HPDE6-E6E7 (cell line): ENCODE data around the gene ERBB4.

Experiments used
- DNase-seq: peaks from one replicate; pipeline ENCODE4 v3.0.0; 2011; ENCODE audit warnings: missing footprints; ENCODE audit errors: extremely low spot score

ERBB4 gene

GRCh38 chr2:211477537-211478275 is 1060.9 kb downstream of the ERBB4 start:
- no peak for DNase-seq

DNA sequence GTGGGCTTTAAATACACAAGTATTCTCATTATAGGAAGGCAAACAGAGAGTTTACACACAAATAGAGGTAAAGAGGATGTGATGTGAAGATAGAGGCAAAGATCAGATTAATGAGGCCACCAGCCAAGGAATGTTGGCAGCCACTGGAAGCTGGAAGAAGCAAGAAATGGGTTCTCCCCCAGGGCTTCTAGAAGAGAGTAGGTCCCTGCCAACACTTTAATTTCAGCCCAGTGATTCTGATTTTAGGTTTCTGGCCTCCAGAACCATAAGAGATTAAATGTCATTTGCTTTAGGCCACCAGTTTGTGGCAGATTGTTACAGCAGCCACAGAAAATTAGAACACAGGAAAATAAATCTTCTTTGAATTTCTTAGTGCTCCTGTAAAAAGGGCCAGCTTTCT is 1065.5 kb downstream of the ERBB4 start:
- no peak for DNase-seq

GRCh38 chr2:211469664-211470059 is 1068.9 kb downstream of the ERBB4 start:
- DNase-seq = no peak

DNA sequence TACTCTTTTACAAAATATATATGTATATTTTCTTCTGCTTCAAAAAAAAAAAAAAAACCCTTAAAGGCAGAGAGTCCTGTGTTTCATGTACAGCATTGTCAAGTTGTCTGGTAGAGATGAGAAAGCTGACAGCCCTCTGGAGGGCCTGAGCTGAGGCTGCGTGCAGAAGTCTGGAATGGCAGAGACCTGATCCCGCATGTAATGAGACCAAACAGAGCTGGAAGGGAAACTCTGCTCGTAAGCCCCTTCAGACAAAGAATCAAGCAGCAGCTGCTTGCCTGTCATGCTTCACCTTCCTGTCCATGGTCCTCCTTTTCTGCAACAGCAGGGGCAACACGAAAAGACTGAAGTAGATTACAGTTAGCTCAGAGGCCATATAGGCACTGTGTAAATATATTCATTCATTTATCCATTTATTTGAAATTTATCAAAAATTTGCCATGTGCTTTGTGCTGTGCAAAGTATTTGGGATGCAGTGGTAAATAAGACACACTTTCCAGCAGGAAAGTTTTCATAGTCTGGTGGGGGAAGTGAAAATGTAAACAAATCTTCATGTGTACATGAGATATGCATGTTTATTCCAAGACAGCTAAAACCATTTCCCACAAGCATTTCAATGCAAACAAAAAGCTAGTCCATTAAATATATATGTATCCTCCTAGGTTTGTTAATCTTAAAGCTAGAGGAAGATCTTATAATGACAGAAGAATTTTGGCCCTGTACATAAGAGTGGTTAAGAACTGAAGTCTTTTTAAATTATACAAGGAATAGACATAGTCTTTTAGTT is 1069.5 kb downstream of the ERBB4 start:
- no peak for DNase-seq

DNA sequence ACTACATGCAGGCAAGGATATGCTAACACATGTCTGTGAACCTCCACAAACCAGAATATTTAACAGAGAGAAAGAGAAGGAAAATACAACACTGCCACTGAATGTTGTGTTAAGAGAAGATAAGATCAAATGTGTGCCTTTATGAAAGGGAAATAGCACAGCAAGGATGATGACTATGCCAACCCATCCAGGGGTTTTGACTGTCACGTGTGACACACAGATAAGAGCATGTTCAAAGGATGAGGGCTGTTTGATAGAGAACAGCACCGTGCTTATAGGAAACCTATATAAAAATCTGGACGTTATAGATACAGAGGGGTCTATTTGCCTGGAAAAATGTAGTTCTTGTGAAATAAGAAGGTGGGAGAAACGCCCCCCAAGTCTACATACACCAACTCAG is 1070.4 kb downstream of the ERBB4 start:
- DNase-seq = no peak

DNA sequence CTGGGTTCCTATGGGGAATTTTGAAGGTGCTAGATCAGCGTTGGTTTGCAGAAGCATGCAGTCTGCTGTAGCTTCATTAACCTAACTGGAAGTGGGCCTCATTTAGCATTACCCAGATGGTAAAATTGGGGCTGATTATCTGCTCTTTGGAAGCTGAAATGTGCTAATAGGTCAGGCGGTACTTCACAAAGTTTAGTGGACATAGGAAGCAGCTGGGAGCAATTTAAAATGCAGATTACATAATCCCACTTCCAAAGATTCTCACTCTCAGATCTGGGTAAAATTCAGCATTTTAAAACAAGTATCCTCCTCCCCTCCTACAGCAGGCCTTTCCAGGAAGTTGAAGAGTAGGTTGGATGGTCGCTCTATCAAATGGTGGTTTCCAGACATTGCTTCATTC is 1075.2 kb downstream of the ERBB4 start:
- DNase-seq = no peak

DNA sequence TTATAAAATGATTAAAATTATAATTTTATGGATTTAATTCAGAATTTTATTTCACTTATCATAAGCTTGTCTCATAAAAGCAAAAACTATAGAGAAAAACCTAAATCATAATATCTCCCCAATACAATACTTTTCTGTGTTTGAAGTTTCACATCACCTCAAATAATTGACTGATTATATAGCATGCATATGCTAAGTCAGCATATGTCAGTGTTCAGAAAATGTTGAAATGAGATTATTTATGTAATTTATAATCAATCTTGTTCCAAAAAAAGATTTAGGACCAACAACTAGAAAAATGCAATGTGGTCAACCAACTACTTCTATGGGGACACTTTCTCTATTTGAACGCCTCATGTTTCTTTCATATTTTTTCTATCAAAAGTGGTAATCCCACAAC is 1079.6 kb downstream of the ERBB4 start:
- no peak for DNase-seq

GRCh38 chr2:211457325-211457724 is 1081.3 kb downstream of the ERBB4 start:
- DNase-seq = no peak

DNA sequence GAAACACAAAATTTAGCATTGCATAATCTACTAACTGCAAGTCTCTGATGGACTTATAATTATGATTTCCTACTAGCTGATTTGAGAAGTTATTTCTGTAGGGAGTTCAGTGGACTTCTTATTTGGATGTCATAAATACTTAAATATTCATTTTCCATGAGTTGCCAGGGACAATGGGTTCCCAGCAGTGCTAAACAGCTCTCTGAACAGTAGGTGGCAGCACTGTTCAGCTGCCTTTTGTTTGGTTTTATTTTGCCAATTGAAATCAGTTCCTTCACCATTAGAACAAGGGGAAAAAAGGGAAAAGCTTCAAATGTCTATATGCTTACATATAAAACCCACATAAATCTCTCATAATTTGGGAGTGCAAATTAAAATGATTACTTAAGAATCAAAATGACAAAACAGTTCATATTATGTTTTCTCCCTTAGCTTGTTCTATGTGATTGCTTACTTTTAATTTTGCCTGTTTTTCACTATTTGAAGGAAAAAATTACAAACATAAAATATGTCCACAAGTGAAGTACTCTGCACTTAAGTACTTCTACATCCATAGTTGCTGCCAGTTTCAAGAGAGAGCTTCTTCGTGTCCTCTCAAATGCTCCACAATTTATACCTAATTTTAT is 1083.3 kb downstream of the ERBB4 start:
- peak; percentile 23 for DNase-seq

DNA sequence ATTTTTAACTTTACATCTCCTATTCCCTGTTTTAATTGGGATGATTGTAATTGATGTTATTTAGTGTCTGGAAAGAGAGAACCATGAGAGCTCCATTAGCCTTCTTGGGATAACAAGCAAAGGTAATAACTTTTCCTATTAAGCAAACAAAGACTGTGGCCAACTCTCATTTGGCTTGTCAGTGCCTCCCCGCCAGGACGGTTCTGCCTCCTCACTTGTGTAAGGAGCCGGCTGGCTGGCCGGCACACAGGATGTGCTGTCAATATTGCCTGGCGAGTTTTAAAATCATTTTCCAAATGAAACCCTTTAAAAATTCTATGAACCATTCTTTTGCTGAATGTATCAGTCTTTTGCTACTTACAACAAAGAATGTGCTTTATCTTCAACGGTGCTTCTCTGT is 1083.9 kb downstream of the ERBB4 start:
- DNase-seq = no peak

DNA sequence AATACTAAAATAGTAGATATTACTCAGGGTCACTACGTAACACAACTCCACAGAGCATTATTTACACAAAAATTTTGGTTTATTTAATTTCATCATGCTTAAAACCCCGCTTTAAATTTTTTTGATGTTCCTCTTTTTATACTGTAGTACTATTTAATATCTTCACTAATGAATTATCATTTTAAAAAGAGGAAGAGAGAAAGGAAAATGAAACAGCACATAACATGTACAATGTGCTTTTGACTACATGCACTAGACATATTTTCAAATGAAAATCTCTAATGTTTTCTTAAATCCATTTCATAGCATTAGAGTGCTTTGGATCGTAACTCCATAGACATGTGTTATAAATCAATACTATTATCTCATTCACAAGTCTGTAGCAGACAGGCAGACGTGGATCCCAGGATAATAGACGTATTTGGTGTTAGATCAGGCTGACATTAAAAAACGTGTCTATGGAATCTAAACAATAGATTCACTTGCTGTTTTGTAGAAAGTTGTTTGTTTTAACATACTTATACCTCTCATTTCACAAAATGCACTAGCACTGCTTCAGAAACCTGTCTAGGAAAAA is 1085.2 kb downstream of the ERBB4 start:
- no peak for DNase-seq

- no peak for DNase-seq
Observed at GRCh38 chr2:211451642-211452041, 1087.0 kb downstream of the ERBB4 start.

DNA sequence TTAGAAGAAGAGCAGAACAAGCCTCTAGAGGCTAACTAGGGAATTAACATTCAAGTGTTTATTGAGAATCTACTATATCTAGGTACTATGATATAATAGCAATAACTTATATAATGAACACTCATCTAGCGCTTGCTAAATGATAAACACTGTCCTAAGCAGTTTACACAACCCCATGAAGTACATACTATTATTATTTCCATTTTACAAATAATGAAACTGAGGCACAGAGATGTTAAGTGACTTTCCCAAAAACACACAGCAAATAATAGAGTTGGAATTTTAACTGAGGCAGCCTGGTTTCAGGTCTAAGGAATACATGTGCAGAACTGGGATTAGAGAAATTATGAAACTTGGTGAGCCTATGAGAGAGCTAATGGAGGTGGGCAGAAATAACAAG is 1088.8 kb downstream of the ERBB4 start:
- DNase-seq = no peak

DNA sequence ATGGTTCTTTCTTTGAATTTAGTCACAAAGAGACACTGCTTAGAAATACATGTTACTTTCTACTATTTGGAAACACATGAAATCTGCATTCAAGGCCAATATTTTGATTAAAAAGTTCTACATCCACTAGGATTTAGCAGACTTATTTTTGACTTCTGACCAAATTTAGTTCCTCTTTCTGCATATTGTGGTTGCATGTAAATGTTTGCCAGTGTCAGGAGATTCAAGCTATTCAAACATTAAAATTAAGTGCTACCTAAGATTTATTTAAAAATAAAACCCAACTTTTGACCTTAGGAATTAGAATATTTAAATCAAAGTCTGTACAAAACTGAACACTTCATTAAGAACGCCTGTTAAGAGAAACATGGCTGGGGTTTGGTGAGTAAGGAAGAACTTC is 1091.1 kb downstream of the ERBB4 start:
- no peak for DNase-seq

GRCh38 chr2:211440107-211440506 is 1098.5 kb downstream of the ERBB4 start:
- DNase-seq = no peak

- no peak for DNase-seq
Observed at GRCh38 chr2:211439011-211439410, 1099.6 kb downstream of the ERBB4 start.

DNA sequence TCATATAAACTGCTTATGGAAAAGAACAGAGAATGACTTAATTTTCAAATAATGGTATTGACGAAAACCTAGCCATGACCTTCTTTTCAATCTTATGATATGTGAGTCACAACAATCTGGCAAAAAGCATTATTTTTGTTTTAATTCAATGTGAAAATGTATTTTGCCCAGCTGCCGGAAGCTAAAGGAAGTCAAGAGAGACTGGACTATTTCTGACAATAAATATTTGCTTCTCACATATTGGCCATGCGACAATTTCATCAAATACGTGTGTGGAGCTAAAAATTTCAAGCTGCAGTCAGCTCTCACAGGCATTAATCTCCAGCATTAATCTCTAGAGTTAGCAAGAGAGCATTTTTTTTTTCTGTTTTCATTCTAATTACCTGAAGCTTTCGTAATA is 1101.2 kb downstream of the ERBB4 start:
- no peak for DNase-seq

GRCh38 chr2:211436182-211436581 is 1102.4 kb downstream of the ERBB4 start:
- DNase-seq = no peak

DNA sequence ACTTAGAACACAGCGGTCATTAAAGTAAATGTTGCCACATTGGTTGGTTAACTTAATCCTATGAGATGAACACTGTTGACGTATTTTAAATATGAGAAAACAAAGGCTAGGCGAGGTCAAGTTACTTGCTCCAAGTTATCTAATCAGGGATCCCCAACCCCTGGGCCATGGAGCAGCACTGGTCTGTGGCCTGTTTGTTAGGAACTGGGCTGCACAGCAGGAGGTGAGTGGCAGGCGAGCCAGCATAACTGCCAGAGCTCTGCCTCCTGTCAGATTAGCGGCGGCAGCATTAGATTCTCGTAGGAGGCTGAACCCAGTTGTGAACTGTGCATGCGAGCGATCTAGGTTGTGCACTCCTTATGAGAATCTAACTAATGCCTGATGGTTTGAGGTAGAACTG is 1103.3 kb downstream of the ERBB4 start:
- DNase-seq = no peak

GRCh38 chr2:211434773-211435172 is 1103.8 kb downstream of the ERBB4 start:
- DNase-seq = no peak

DNA sequence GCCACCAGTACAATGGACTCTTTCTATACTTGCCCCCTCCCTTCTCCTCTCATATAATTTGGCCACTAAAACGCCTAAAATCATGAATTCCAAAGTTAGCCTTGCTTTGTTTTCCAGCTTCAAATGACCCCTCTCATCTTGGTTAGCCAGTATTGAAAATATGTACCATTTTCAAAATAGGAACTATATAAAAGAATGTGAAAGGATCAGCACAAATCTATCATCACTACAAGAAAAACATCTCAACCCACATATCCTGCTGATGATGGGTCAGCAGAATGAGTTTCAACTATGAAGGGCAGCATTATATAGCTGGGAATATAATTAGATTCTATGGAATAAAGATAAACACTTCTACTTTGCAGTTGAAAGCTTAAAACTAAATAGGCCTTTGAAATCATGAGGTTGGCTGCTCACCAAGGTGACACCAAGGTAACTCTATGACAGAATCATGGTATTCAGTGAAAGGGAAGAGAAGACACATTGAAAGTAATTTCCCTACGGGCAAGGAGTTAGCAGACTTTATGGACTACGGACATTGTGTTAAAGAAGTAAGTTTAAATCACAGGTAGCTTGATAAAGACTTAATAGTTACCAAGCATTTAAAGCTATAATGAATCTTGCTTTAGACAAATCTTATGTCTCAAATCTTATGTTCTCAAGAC is 1109.2 kb downstream of the ERBB4 start:
- no peak for DNase-seq

- no peak for DNase-seq
Observed at GRCh38 chr2:211426240-211426639, 1112.4 kb downstream of the ERBB4 start.
